ENCODE measurements around the gene TCFL5. TPM values are rescaled to one million over a fixed set of nuclear protein-coding genes. Genes with fewer than 3 reads are reported as not detected.
"Not testable (repeated sequence)": the region's sequence is repeated elsewhere in the genome, so short reads cannot be mapped to it uniquely, and the experiment has no call there.

The TCFL5 gene
- total RNA-seq, 4 donors from 2014 or later, result 9.0 to 20.3 (median 12.7) TPM

DNA sequence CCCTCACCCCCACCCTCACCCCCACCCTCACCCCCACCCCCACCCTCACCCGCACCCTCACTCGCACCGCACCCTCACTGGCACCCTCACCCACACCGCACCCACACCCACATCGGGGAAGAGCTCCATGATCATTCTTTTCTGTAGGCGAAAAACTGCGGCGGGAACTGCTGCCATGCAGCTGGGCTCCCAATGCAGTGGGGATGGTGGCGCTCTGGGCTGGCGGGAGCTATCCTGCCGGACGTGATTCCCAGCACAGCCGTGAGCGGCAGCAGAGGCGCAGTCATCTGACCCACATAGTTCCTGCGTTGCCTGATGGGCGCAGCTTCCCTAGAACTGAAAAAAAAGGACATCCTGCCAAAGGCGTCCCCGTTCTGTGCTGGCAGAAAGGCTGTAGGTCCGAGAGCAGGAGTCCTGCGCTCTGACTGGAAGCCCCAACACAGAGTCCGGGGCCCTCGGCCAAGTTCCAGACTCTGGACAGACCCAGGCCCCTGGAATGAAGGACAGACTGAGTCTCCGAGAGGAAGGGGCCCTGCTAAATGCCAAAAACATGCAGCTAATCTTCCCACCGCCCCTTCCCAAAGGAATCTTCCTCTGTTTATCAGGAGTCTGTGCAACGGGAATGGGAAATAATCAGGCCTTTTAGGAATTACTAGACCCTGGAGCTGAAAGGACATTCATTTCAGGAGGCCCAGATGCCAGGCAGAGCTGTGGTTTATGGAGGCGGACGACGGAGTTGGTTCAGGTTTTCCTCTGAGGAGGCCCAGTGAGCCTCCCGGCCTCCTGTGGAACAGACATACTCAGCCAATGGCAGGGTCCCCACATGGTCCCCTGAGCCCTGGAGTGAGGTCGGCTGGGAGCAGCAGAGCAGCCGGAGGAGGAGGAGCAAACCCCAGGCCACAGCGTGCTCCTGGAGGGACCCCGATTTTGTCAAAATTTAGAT, 14.1 kb upstream of the TCFL5 start:
- Histone ChIP-seq H3K4me1 (peaks cover 21% of the 10 kb centered on the region), H3K27ac (peak overlapping the region; percentile 72), H3K9me3 (no peaks in the 10 kb centered on the region), H3K4me3 (no peak overlapping the region), H3K36me3 (peaks cover 10% of the 10 kb centered on the region), H3K27me3 (no peaks in the 10 kb centered on the region)
- WGBS, result 32% methylated on average over 28 of the region's 34 CpGs
- TF ChIP-seq, protein P1, sequence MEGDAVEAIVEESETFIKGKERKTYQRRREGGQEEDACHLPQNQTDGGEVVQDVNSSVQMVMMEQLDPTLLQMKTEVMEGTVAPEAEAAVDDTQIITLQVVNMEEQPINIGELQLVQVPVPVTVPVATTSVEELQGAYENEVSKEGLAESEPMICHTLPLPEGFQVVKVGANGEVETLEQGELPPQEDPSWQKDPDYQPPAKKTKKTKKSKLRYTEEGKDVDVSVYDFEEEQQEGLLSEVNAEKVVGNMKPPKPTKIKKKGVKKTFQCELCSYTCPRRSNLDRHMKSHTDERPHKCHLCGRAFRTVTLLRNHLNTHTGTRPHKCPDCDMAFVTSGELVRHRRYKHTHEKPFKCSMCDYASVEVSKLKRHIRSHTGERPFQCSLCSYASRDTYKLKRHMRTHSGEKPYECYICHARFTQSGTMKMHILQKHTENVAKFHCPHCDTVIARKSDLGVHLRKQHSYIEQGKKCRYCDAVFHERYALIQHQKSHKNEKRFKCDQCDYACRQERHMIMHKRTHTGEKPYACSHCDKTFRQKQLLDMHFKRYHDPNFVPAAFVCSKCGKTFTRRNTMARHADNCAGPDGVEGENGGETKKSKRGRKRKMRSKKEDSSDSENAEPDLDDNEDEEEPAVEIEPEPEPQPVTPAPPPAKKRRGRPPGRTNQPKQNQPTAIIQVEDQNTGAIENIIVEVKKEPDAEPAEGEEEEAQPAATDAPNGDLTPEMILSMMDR (IDR thresholded peaks at IDR 0.05), result peak; percentile 18 to 54
- TF ChIP-seq EP300 (IDR thresholded peaks at IDR 0.05), result no peak
- DNase-seq (ENCODE audit: low spot score in 2 of 2), result peak; percentile 89 to 93

DNA sequence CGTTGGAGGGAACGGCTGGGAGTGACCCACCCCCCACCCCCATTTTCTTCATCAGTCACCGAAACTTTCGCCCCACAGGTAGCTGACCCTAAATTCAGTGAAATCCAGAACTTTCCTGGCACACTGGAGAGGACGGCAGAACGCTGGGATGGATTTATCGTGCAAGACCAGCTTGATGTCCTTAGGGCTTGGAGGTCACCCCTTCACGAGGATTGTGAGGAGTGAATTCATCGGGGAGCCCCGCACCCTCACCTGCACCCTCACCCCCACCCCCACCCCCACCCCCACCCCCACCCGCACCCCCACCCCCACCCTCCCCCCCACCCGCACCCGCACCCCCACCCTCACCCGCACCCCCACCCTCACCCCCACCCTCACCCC, 13.3 kb upstream of the TCFL5 start:
- H3K4me1 ChIP-seq, result peaks cover 21% of the 10 kb centered on the region
- peaks cover 3% of the 10 kb centered on the region for H3K36me3 ChIP-seq
- H3K4me3 ChIP-seq, result no peak overlapping the region
- H3K9me3 ChIP-seq, result no peaks in the 10 kb centered on the region
- DNase-seq (ENCODE audit: low spot score in 2 of 2), result no peak
- H3K27me3 ChIP-seq, result no peaks in the 10 kb centered on the region
- H3K27ac ChIP-seq, result no peak overlapping the region
- no peak for TF ChIP-seq POLR2A (IDR thresholded peaks at IDR 0.05)
- no peak for TF ChIP-seq POLR2AphosphoS5 (IDR thresholded peaks at IDR 0.05)
- no peak for TF ChIP-seq EP300 (IDR thresholded peaks at IDR 0.05)
- TF ChIP-seq, protein P1 (IDR thresholded peaks at IDR 0.05), result no peak
- WGBS, result 80% methylated on average over 11 of the region's 14 CpGs

DNA sequence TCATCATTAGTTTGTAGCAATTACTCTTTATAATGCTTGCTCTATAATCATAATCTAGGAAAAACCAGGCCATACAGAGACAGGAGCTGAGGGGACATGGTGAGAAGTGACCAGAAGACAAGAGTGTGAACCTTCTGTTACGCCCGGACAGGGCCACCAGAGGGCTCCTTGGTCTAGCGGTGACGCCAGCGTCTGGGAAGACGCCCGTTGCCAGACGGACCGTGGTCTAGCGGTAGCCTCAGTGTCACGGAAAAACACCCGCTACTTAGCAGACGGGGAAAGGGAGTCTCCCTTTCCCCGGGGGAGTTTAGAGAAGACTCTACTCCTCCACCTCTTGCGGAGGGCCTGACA, 12.0 kb upstream of the TCFL5 start:
- H3K9me3 ChIP-seq, H3K27me3 ChIP-seq, H3K36me3 ChIP-seq, H3K4me3 ChIP-seq, H3K27ac ChIP-seq: not testable (repeated sequence)
- WGBS, result 8% methylated on average over 13 of the region's 15 CpGs
- DNase-seq (ENCODE audit: low spot score in 2 of 2), result peak in 1 of 2 donors; percentile 82
- TF ChIP-seq, protein P1 (IDR thresholded peaks at IDR 0.05), result peak in 1 of 2 donors; percentile 58
- peaks cover 21% of the 10 kb centered on the region for H3K4me1 ChIP-seq

DNA sequence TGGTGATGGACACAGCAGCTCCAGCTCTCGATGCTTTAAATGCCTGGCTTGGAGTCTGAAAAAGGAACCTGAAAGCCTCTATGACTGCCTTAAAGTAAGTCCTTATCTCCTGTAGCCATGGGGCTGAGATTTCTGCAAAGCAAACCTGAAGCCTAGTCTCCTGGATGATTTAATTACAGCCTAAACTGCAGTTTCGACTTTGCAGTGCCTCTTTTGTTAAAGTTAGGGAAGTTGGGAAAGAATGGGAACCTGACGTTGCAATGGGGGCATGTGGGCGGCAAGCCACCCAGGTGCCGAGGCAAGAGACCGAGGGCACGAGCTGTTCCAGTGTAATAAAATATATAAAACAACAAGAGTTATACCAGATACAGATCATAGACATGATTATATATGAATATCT, 11.7 kb upstream of the TCFL5 start:
- Histone ChIP-seq H3K27me3 (no peaks in the 10 kb centered on the region), H3K27ac (no peak overlapping the region), H3K36me3 (no peaks in the 10 kb centered on the region), H3K4me3 (no peak overlapping the region), H3K4me1 (peaks cover 21% of the 10 kb centered on the region), H3K9me3 (no peaks in the 10 kb centered on the region)
- DNase-seq (ENCODE audit: low spot score in 2 of 2), result no peak
- 69% methylated on average over 7 of the region's 7 CpGs for WGBS
- TF ChIP-seq POLR2A (IDR thresholded peaks at IDR 0.05), result no peak
- TF ChIP-seq, protein P1 (IDR thresholded peaks at IDR 0.05), result no peak
- TF ChIP-seq POLR2AphosphoS5 (IDR thresholded peaks at IDR 0.05), result no peak
- TF ChIP-seq EP300 (IDR thresholded peaks at IDR 0.05), result no peak

DNA sequence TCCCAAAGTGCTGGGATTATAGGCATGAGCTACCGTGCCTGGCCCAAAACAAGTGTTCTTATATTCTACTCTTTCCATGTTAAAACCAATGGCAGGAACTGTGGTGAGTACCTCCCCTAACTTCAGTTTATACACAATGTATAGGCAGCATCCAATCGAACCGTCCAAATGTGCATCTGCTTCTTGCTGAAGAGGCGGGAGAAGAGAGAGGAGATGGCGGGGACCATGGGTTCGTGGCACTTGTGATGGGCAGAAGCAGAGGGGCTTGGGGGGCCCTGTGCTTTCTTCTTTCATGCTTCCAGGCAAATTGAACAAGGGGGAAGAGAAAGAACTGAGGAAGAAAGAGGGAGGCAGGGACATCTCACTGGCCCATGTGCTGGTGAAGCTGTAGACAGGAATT, 11.2 kb upstream of the TCFL5 start:
- H3K4me1 ChIP-seq, result peaks cover 21% of the 10 kb centered on the region
- no peak overlapping the region for H3K4me3 ChIP-seq
- 95% methylated on average over 6 of the region's 6 CpGs for WGBS
- DNase-seq (ENCODE audit: low spot score in 2 of 2), result no peak
- TF ChIP-seq POLR2AphosphoS5 (IDR thresholded peaks at IDR 0.05) (no peak), EP300 (IDR thresholded peaks at IDR 0.05) (no peak), POLR2A (IDR thresholded peaks at IDR 0.05) (no peak)
- TF ChIP-seq, protein P1 (IDR thresholded peaks at IDR 0.05), result no peak
- no peaks in the 10 kb centered on the region for H3K9me3 ChIP-seq
- no peaks in the 10 kb centered on the region for H3K27me3 ChIP-seq
- no peak overlapping the region for H3K27ac ChIP-seq
- no peaks in the 10 kb centered on the region for H3K36me3 ChIP-seq
